Smooth muscle cell (in vitro differentiated cells): ENCODE measurements around the gene P2RY14. TPM values are rescaled to one million over a fixed set of nuclear protein-coding genes. Genes with fewer than 3 reads are reported as not detected.

Source experiments
- DNase-seq: peaks from one replicate; lab custom pipeline; 2025; ENCODE audit not compliant: unreplicated experiment; lab: John Stamatoyannopoulos, UW
- H2AFZ ChIP-seq: fragments of 200-600 bp; sonication (generic); 2 replicates; pipeline ENCODE4 v1.6.0; 2016; ENCODE audit warnings: antibody characterized with exemption, low read depth, mild to moderate bottlenecking
- H3F3A ChIP-seq: fragments of 200-600 bp; sonication (generic); 2 replicates; pipeline ENCODE4 v1.6.0; 2017; ENCODE audit warnings: antibody characterized with exemption, low read depth
- H3K27ac ChIP-seq: fragments of 200-600 bp; sonication (generic); 2 replicates; pipeline ENCODE4 v1.5.1; 2016; ENCODE audit warnings: low read depth, mild to moderate bottlenecking
- H3K27me3 ChIP-seq: fragments of 200-600 bp; sonication (generic); 2 replicates; pipeline ENCODE4 v1.6.1; 2016; ENCODE audit warnings: low read depth, mild to moderate bottlenecking
- H3K36me3 ChIP-seq: fragments of 200-600 bp; sonication (generic); 2 replicates; pipeline ENCODE4 v1.5.1; 2016; ENCODE audit warnings: low read depth
- H3K4me1 ChIP-seq: fragments of 200-600 bp; sonication (generic); 2 replicates; pipeline ENCODE4 v1.5.1; 2016; ENCODE audit warnings: low read depth
- H3K4me2 ChIP-seq: fragments of 200-600 bp; sonication (generic); 2 replicates; pipeline ENCODE4 v1.6.0; 2016; ENCODE audit warnings: mild to moderate bottlenecking
- H3K4me3 ChIP-seq: fragments of 200-600 bp; sonication (generic); 2 replicates; pipeline ENCODE4 v1.5.1; 2016; ENCODE audit warnings: mild to moderate bottlenecking
- H3K79me2 ChIP-seq: fragments of 200-600 bp; sonication (generic); 2 replicates; pipeline ENCODE4 v1.6.0; 2016; ENCODE audit warnings: low read depth, mild to moderate bottlenecking
- H3K9ac ChIP-seq: fragments of 200-600 bp; sonication (generic); 2 replicates; pipeline ENCODE4 v1.6.0; 2016; ENCODE audit warnings: low read depth
- H3K9me3 ChIP-seq: fragments of 200-600 bp; sonication (generic); replicated peaks from 2 replicates; pipeline ENCODE4 v1.5.1; 2016; ENCODE audit warnings: low read depth
- H4K20me1 ChIP-seq: fragments of 200-600 bp; sonication (generic); 2 replicates; pipeline ENCODE4 v1.6.0; 2016; ENCODE audit warnings: low read depth
- CTCF ChIP-seq: fragments of 200-600 bp; sonication (generic); IDR thresholded peaks from 2 replicates; pipeline ENCODE4 v1.5.1; 2017; ENCODE audit warnings: borderline replicate concordance, mild to moderate bottlenecking, antibody characterized with exemption; ENCODE audit not compliant: insufficient read depth, poor library complexity, severe bottlenecking
- WGBS: methylation state at CpG from one replicate; pipeline ENCODE4 v1.1.7; 2016; ENCODE audit warnings: low lambda C conversion rate; 5-methylcytosine and 5-hydroxymethylcytosine counted together
- polyA plus RNA-seq: library from polyadenylated mRNA; unstranded; fragments of >200 nt; fragmentation: Nextera tagmentation; extraction: Ambion mirVana; gene quantifications from 2 replicates; pipeline ENCODE4 v1.2.1, GENCODE V29; 2016
- total RNA-seq: library from RNA; depleted of rRNA; stranded (reverse); fragments of >200 nt; gene quantifications from 2 replicates; pipeline ENCODE4 v1.2.3, GENCODE V29; 2014

P2RY14 gene
- total and polyA plus RNA-seq, 2 experiments from 2014 or later = not detected

- H3K27me3 ChIP-seq = no peaks in the 10 kb centered on the region
- no peaks in the 10 kb centered on the region for H3F3A ChIP-seq
- peaks cover 11% of the 10 kb centered on the region for H3K4me1 ChIP-seq
- no peaks in the 10 kb centered on the region for H3K36me3 ChIP-seq
- peak overlapping the region; percentile 70 for H3K4me2 ChIP-seq
- no peak overlapping the region for H3K4me3 ChIP-seq
- WGBS = 74% methylated on average over 4 of the region's 4 CpGs
- H3K9me3 ChIP-seq = no peaks in the 10 kb centered on the region
- H3K9ac ChIP-seq = peak overlapping the region; percentile 39
- peaks cover 8% of the 10 kb centered on the region for H4K20me1 ChIP-seq
- no peak for TF ChIP-seq CTCF
- H3K27ac ChIP-seq = peak overlapping the region; percentile 79
- DNase-seq = no peak
- H2AFZ ChIP-seq = no peak overlapping the region
- no peaks in the 10 kb centered on the region for H3K79me2 ChIP-seq
Observed at GRCh38 chr3:151305775-151306151, 27.4 kb upstream of the P2RY14 start.

- no peak for DNase-seq
- Histone ChIP-seq H3K36me3 (no peaks in the 10 kb centered on the region), H4K20me1 (peaks cover 8% of the 10 kb centered on the region), H3K9me3 (no peaks in the 10 kb centered on the region), H3K27ac (peak overlapping the region; percentile 79), H3F3A (no peaks in the 10 kb centered on the region), H3K4me2 (peak overlapping the region; percentile 70), H3K27me3 (no peaks in the 10 kb centered on the region), H3K4me3 (no peak overlapping the region), H3K79me2 (no peaks in the 10 kb centered on the region), H3K4me1 (peaks cover 11% of the 10 kb centered on the region), H3K9ac (peak overlapping the region; percentile 39), H2AFZ (no peak overlapping the region)
- 12% methylated on average over 7 of the region's 7 CpGs for WGBS
- TF ChIP-seq CTCF = no peak
Observed at GRCh38 chr3:151305060-151305774, 26.9 kb upstream of the P2RY14 start.

- no peak for DNase-seq
- Histone ChIP-seq H3K36me3 (no peaks in the 10 kb centered on the region), H3K79me2 (no peaks in the 10 kb centered on the region), H3F3A (no peaks in the 10 kb centered on the region), H3K9me3 (no peaks in the 10 kb centered on the region), H3K9ac (no peak overlapping the region), H4K20me1 (peaks cover 8% of the 10 kb centered on the region), H3K27me3 (no peaks in the 10 kb centered on the region), H3K4me3 (no peak overlapping the region), H2AFZ (no peak overlapping the region), H3K4me1 (peaks cover 11% of the 10 kb centered on the region), H3K4me2 (no peak overlapping the region), H3K27ac (peak overlapping the region; percentile 79)
- no peak for TF ChIP-seq CTCF
- WGBS = 84% methylated on average over 2 of the region's 2 CpGs
Observed at GRCh38 chr3:151303751-151304150, 25.4 kb upstream of the P2RY14 start.

- 76% methylated on average over 3 of the region's 3 CpGs for WGBS
- Histone ChIP-seq H2AFZ (no peak overlapping the region), H4K20me1 (peaks cover 8% of the 10 kb centered on the region), H3K4me2 (no peak overlapping the region), H3K9me3 (no peaks in the 10 kb centered on the region), H3K36me3 (no peaks in the 10 kb centered on the region), H3K79me2 (no peaks in the 10 kb centered on the region), H3K9ac (no peak overlapping the region), H3K27me3 (no peaks in the 10 kb centered on the region), H3K27ac (no peak overlapping the region), H3K4me3 (no peak overlapping the region), H3K4me1 (peaks cover 11% of the 10 kb centered on the region), H3F3A (no peaks in the 10 kb centered on the region)
- no peak for DNase-seq
- TF ChIP-seq CTCF = no peak
Observed at GRCh38 chr3:151301787-151302186, 23.4 kb upstream of the P2RY14 start.
